SU-DHL-6 (cell line): ENCODE data around the gene PTGES2.

ENCODE experiments used
- H2AFZ ChIP-seq: fragments of 200-600 bp; sonication (generic); 2 replicates; pipeline ENCODE4 v1.6.1; 2014; ENCODE audit warnings: low read depth, mild to moderate bottlenecking, moderate library complexity, mixed read lengths, antibody characterized with exemption, low read length; ENCODE audit not compliant: severe bottlenecking
- H3F3A ChIP-seq: fragments of 200-600 bp; shearing (Covaris generic); 2 replicates; pipeline ENCODE4 v1.6.0; 2016; ENCODE audit warnings: antibody characterized with exemption, mild to moderate bottlenecking; ENCODE audit not compliant: insufficient read depth
- H3K27ac ChIP-seq: fragments of 200-600 bp; sonication (generic); 2 replicates; pipeline ENCODE4 v1.5.1; 2016; ENCODE audit warnings: low read depth, mild to moderate bottlenecking, low read length, moderate library complexity, mixed read lengths
- H3K27me3 ChIP-seq: fragments of 200-600 bp; sonication (generic), shearing (Covaris generic); 2 replicates; pipeline ENCODE4 v1.6.0; 2014; ENCODE audit warnings: mild to moderate bottlenecking, low read length
- H3K36me3 ChIP-seq: fragments of 200-600 bp; sonication (generic); 2 replicates; pipeline ENCODE4 v1.6.1; 2014; ENCODE audit warnings: mild to moderate bottlenecking, low read length, mixed read lengths
- H3K4me2 ChIP-seq: fragments of 300-600, 200-600 bp; shearing (Covaris generic), sonication (generic); 2 replicates; pipeline ENCODE4 v1.6.0; 2014; ENCODE audit warnings: low read length, low read depth, mild to moderate bottlenecking; ENCODE audit not compliant: poor library complexity, severe bottlenecking
- H3K4me3 ChIP-seq: fragments of 200-600 bp; sonication (generic); 2 replicates; pipeline ENCODE4 v1.5.1; 2014; ENCODE audit warnings: antibody characterized with exemption, low read length, mild to moderate bottlenecking, mixed read lengths; ENCODE audit not compliant: insufficient read depth, poor library complexity, severe bottlenecking
- H3K79me2 ChIP-seq: fragments of 200-600 bp; sonication (generic); 2 replicates; pipeline ENCODE4 v1.6.1; 2014; ENCODE audit warnings: mild to moderate bottlenecking, low read length, moderate library complexity; ENCODE audit not compliant: insufficient read depth
- H3K9ac ChIP-seq: fragments of 200-600 bp; sonication (generic); 2 replicates; pipeline ENCODE4 v1.7.0; 2014; ENCODE audit warnings: mild to moderate bottlenecking, low read length
- H3K9me2 ChIP-seq: fragments of 200-600 bp; sonication (generic); replicated peaks from 2 replicates; pipeline ENCODE4 v1.6.1; 2014; ENCODE audit warnings: low read length; ENCODE audit not compliant: insufficient read depth
- H3K9me3 ChIP-seq: fragments of 200-600 bp; sonication (generic); 2 replicates; pipeline ENCODE4 v1.6.1; 2014; ENCODE audit warnings: low read length, mixed read lengths; ENCODE audit not compliant: insufficient read depth
- H4K20me1 ChIP-seq: fragments of 200-600 bp; sonication (generic); 2 replicates; pipeline ENCODE4 v1.6.1; 2014; ENCODE audit warnings: low read depth, mild to moderate bottlenecking, antibody characterized with exemption, low read length, moderate library complexity, mixed read lengths
- EZH2phosphoT487 ChIP-seq: fragments of 200-600 bp; sonication (generic), shearing (Covaris generic); conservative IDR thresholded peaks from 2 replicates; pipeline ENCODE4 v1.6.1; 2018; ENCODE audit warnings: mild to moderate bottlenecking, antibody characterized with exemption, low read length, moderate library complexity, mixed read lengths
- TF ChIP-seq, protein P1 (sequence below): fragments of 200-600 bp; sonication (generic); IDR thresholded peaks from one replicate; pipeline ENCODE4 v1.5.1; 2017; ENCODE audit warnings: antibody characterized with exemption, mild to moderate bottlenecking, low read length, moderate library complexity; ENCODE audit not compliant: insufficient read depth, poor library complexity, severe bottlenecking

Gene PTGES2

DNA sequence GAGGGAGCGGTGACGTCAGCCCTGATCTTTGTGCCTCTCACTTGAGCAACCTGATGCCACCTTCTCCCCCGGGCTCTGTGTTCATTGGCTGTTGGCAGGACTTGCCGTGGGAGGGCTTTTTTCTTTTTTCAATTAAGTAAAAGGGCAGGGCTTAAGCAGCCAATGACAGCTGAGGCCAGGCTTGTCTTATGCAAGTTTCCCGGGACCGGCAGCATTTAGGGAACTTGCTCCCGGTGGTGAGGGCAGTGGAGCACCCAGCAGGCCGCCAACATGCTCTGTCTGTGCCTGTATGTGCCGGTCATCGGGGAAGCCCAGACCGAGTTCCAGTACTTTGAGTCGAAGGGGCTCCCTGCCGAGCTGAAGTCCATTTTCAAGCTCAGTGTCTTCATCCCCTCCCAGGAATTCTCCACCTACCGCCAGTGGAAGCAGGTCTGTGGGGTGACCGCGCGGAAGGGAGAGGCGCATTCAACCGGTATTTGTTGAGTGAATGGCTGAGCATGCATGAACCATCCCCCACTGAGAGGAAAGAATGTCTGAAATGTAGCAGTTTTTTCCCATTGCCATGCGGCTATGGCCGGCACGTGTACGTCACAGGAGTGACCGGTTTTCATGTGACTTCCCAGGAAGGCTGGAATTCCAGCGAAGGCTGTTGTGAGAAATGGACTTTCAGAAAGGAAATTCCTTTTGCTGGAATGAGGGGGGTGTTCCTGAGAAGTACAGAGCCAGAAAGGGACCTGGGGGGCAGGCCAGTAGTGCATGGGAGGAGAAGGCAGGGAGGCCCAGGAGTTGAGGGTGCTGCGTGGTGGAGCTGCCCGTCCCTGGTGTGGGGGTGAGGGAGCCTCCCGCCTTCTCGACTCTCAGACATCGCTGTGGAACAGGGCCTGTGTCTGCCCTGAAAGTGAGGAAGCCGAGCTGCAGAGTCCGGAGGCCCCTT lies 29.0 kb downstream of the PTGES2 start:
- H3K9me3 ChIP-seq: no peaks in the 10 kb centered on the region
- no peaks in the 10 kb centered on the region for H3F3A ChIP-seq
- H3K4me2 ChIP-seq: no peak overlapping the region
- no peak overlapping the region for H3K27ac ChIP-seq
- no peaks in the 10 kb centered on the region for H3K27me3 ChIP-seq
- no peak overlapping the region for H3K9ac ChIP-seq
- no peaks in the 10 kb centered on the region for H3K36me3 ChIP-seq
- TF ChIP-seq EZH2phosphoT487: no peak
- TF ChIP-seq, protein P1, sequence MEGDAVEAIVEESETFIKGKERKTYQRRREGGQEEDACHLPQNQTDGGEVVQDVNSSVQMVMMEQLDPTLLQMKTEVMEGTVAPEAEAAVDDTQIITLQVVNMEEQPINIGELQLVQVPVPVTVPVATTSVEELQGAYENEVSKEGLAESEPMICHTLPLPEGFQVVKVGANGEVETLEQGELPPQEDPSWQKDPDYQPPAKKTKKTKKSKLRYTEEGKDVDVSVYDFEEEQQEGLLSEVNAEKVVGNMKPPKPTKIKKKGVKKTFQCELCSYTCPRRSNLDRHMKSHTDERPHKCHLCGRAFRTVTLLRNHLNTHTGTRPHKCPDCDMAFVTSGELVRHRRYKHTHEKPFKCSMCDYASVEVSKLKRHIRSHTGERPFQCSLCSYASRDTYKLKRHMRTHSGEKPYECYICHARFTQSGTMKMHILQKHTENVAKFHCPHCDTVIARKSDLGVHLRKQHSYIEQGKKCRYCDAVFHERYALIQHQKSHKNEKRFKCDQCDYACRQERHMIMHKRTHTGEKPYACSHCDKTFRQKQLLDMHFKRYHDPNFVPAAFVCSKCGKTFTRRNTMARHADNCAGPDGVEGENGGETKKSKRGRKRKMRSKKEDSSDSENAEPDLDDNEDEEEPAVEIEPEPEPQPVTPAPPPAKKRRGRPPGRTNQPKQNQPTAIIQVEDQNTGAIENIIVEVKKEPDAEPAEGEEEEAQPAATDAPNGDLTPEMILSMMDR: no peak
- H3K79me2 ChIP-seq: peaks cover 57% of the 10 kb centered on the region
- H3K9me2 ChIP-seq: no peaks in the 10 kb centered on the region
- no peak overlapping the region for H2AFZ ChIP-seq
- no peak overlapping the region for H3K4me3 ChIP-seq
- no peaks in the 10 kb centered on the region for H4K20me1 ChIP-seq

DNA sequence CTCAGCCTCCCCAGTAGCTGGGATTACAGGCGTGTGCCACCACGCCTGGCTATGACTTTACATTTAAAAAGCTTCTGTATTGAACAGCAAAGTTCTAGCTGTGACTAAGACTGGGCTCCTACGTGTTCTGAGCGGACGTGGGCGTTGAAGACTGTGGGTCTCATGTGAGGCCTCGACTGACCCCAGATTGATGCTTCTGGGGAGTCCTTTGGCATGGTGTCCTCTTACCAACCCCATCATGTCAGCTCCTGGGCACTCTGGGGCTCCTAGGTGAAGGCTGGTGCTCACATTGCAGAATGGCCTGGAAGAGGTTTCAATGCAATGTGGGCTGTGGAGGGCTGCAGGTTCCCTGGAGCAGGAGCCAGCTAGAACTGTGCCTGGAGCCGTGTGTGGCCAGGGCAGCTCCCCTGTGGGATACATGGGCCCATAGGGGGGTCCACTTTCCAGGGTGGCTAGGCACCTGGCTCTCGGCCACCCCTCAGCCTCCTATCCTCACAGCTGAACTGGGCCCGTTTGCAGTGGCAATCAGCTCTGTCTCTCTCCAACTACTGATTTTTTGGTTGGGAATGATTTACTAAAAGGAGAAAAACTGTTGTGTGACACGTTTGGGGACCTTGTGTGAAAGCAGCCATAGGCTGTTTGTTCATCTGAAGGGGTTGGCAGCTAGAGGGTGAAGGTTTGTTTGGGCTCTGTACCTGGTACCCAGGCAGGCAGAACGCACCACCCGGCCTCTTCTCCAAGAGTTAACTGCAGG lies 29.8 kb downstream of the PTGES2 start:
- Histone ChIP-seq H3K36me3 (no peaks in the 10 kb centered on the region), H3K27me3 (no peaks in the 10 kb centered on the region), H3K9me3 (no peaks in the 10 kb centered on the region), H3K4me2 (no peak overlapping the region), H3K79me2 (peaks cover 66% of the 10 kb centered on the region), H3K9me2 (no peaks in the 10 kb centered on the region), H3F3A (no peaks in the 10 kb centered on the region), H3K9ac (no peak overlapping the region), H3K27ac (no peak overlapping the region), H2AFZ (no peak overlapping the region), H4K20me1 (no peaks in the 10 kb centered on the region), H3K4me3 (no peak overlapping the region)
- TF ChIP-seq EZH2phosphoT487: no peak
- TF ChIP-seq, protein P1: no peak

- no peak overlapping the region for H3K27ac ChIP-seq
- H3K36me3 ChIP-seq: no peaks in the 10 kb centered on the region
- H3K27me3 ChIP-seq: no peaks in the 10 kb centered on the region
- no peaks in the 10 kb centered on the region for H3K9me2 ChIP-seq
- no peak overlapping the region for H3K4me2 ChIP-seq
- H3K9ac ChIP-seq: no peak overlapping the region
- no peaks in the 10 kb centered on the region for H3F3A ChIP-seq
- TF ChIP-seq, protein P1: no peak
- TF ChIP-seq EZH2phosphoT487: no peak
- H3K9me3 ChIP-seq: no peaks in the 10 kb centered on the region
- no peak overlapping the region for H3K4me3 ChIP-seq
- no peak overlapping the region for H2AFZ ChIP-seq
- peaks cover 74% of the 10 kb centered on the region for H3K79me2 ChIP-seq
- H4K20me1 ChIP-seq: no peaks in the 10 kb centered on the region
Observed at GRCh38 chr9:128096616-128097536, 30.7 kb downstream of the PTGES2 start.
